H9 (cell line): ENCODE data around the gene FBRSL1. TPM values are rescaled to one million over a fixed set of nuclear protein-coding genes. Genes with fewer than 3 reads are reported as not detected.

Source experiments
- DNase-seq: peaks from one replicate; pipeline ENCODE4 v3.0.0-alpha.2; 2017
- H2AFZ ChIP-seq: one replicate; pipeline ENCODE4 v1.6.1; 2013; ENCODE audit warnings: mild to moderate bottlenecking, low read length, control low read depth, moderate library complexity
- H2AK5ac ChIP-seq: 2 replicates; pipeline ENCODE4 v1.6.1; 2013; ENCODE audit warnings: low read length, control low read depth, mixed read lengths; ENCODE audit not compliant: insufficient read length
- H2BK120ac ChIP-seq: one replicate; pipeline ENCODE4 v1.6.1; 2013; ENCODE audit warnings: low read depth, mild to moderate bottlenecking, low read length, control low read depth, inconsistent platforms; ENCODE audit not compliant: poor library complexity, severe bottlenecking
- H2BK12ac ChIP-seq: 2 replicates; pipeline ENCODE4 v1.6.1; 2013; ENCODE audit warnings: low read length, control low read depth, mixed read lengths, low read depth; ENCODE audit not compliant: insufficient read length
- H2BK15ac ChIP-seq: 2 replicates; pipeline ENCODE4 v1.6.1; 2013; ENCODE audit warnings: low read depth, low read length, control low read depth
- H2BK20ac ChIP-seq: one replicate; pipeline ENCODE4 v1.6.1; 2013; ENCODE audit warnings: low read depth, mild to moderate bottlenecking, low read length, control low read depth, inconsistent platforms; ENCODE audit not compliant: poor library complexity, severe bottlenecking
- H2BK5ac ChIP-seq: 2 replicates; pipeline ENCODE4 v1.6.1; 2013; ENCODE audit warnings: low read length, control low read depth, mixed read lengths; ENCODE audit not compliant: insufficient read length
- H3K14ac ChIP-seq: 2 replicates; pipeline ENCODE4 v1.6.1; 2013; ENCODE audit warnings: low read length, control low read depth; ENCODE audit not compliant: insufficient read depth
- H3K18ac ChIP-seq: 2 replicates; pipeline ENCODE4 v1.6.1; 2013; ENCODE audit warnings: low read depth, mild to moderate bottlenecking, mixed read lengths, low read length, control low read depth; ENCODE audit not compliant: insufficient read length
- H3K23ac ChIP-seq: 2 replicates; pipeline ENCODE4 v1.6.1; 2013; ENCODE audit warnings: low read length, control low read depth, mixed read lengths, low read depth; ENCODE audit not compliant: insufficient read length
- H3K23me2 ChIP-seq: 2 replicates; pipeline ENCODE4 v1.6.1; 2013; ENCODE audit warnings: low read depth, mild to moderate bottlenecking, mixed read lengths, low read length, control low read depth; ENCODE audit not compliant: insufficient read length, poor library complexity, severe bottlenecking
- H3K27ac ChIP-seq: 2 replicates; pipeline ENCODE4 v1.5.1; 2013; ENCODE audit warnings: low read length, control low read depth, mixed read lengths, low read depth; ENCODE audit not compliant: insufficient read length
- H3K27me3 ChIP-seq: 2 replicates; pipeline ENCODE4 v1.6.1; 2013; ENCODE audit warnings: low read length, control low read depth, inconsistent platforms; ENCODE audit not compliant: insufficient read depth
- H3K4ac ChIP-seq: 2 replicates; pipeline ENCODE4 v1.6.1; 2013; ENCODE audit warnings: low read depth, mild to moderate bottlenecking, control low read depth, inconsistent platforms, low read length, moderate library complexity
- H3K4me1 ChIP-seq: 2 replicates; pipeline ENCODE4 v1.6.1; 2013; ENCODE audit warnings: low read length, control low read depth, inconsistent platforms; ENCODE audit not compliant: insufficient read depth
- H3K4me2 ChIP-seq: 2 replicates; pipeline ENCODE4 v1.6.1; 2013; ENCODE audit warnings: low read length, control low read depth, mixed read lengths; ENCODE audit not compliant: insufficient read length, insufficient read depth
- H3K56ac ChIP-seq: 2 replicates; pipeline ENCODE4 v1.6.1; 2013; ENCODE audit warnings: low read depth, mild to moderate bottlenecking, mixed read lengths, low read length, control low read depth; ENCODE audit not compliant: insufficient read length
- H3K79me1 ChIP-seq: 2 replicates; pipeline ENCODE4 v1.6.1; 2013; ENCODE audit warnings: low read depth, mild to moderate bottlenecking, moderate library complexity, low read length, control low read depth, inconsistent platforms; ENCODE audit not compliant: insufficient read depth, poor library complexity, severe bottlenecking
- H3K79me2 ChIP-seq: 2 replicates; pipeline ENCODE4 v1.6.1; 2013; ENCODE audit warnings: low read length, control low read depth, inconsistent platforms; ENCODE audit not compliant: insufficient read depth
- H3K9ac ChIP-seq: 2 replicates; pipeline ENCODE4 v1.6.1; 2013; ENCODE audit warnings: low read length, control low read depth, mixed read lengths; ENCODE audit not compliant: insufficient read length; ENCODE audit errors: extremely low read depth
- H3K9me3 ChIP-seq: one replicate; pipeline ENCODE4 v1.6.1; 2013; ENCODE audit warnings: low read depth, low read length, inconsistent platforms; ENCODE audit not compliant: control insufficient read depth
- H3T11ph ChIP-seq: one replicate; pipeline ENCODE4 v1.6.1; 2013; ENCODE audit warnings: mild to moderate bottlenecking, low read length, control low read depth, inconsistent platforms
- H4K20me1 ChIP-seq: one replicate; pipeline ENCODE4 v1.6.1; 2013; ENCODE audit not compliant: control insufficient read depth, insufficient read length, insufficient read depth
- H4K5ac ChIP-seq: 2 replicates; pipeline ENCODE4 v1.6.1; 2013; ENCODE audit warnings: low read depth, mild to moderate bottlenecking, mixed read lengths, low read length, control low read depth; ENCODE audit not compliant: insufficient read length
- H4K8ac ChIP-seq: replicated peaks from 2 replicates; pipeline ENCODE4 v1.6.1; 2013; ENCODE audit warnings: low read length, control low read depth, mixed read lengths, low read depth; ENCODE audit not compliant: insufficient read length
- H4K91ac ChIP-seq: 2 replicates; pipeline ENCODE4 v1.6.1; 2013; ENCODE audit warnings: low read depth, mild to moderate bottlenecking, moderate library complexity, mixed read lengths, low read length, control low read depth; ENCODE audit not compliant: insufficient read length
- H3K27ac Mint-ChIP-seq, 3 experiments: 2 replicates in 2 of 3; 3 replicates in 1 of 3; pipeline ENCODE4 v1.8.0; 2020 to 2021; ENCODE audit warnings: mixed read lengths in 3 of 3, mild to moderate bottlenecking in 1 of 3, moderate library complexity in 1 of 3
- H3K27me3 Mint-ChIP-seq: 2 replicates; pipeline ENCODE4 v1.8.0; 2021; ENCODE audit warnings: low read depth, mild to moderate bottlenecking, moderate library complexity, mixed read lengths
- H3K36me3 Mint-ChIP-seq, 3 experiments: 2 replicates in 2 of 3; 3 replicates in 1 of 3; pipeline ENCODE4 v1.8.0; 2020 to 2021; ENCODE audit warnings: low read depth in 3 of 3, mixed read lengths in 3 of 3; ENCODE audit not compliant: insufficient read depth in 1 of 3
- H3K4me1 Mint-ChIP-seq, 2 experiments: 2 replicates each; pipeline ENCODE4 v1.8.0; 2020; ENCODE audit warnings: mixed read lengths in 2 of 2
- H3K4me3 Mint-ChIP-seq, 2 experiments: 2 replicates in 1 of 2; 3 replicates in 1 of 2; pipeline ENCODE4 v1.8.0; 2020 to 2021; ENCODE audit warnings: mild to moderate bottlenecking in 2 of 2, mixed read lengths in 2 of 2, moderate library complexity in 1 of 2
- H3K9me3 Mint-ChIP-seq, 2 experiments: 2 replicates in 1 of 2; 3 replicates in 1 of 2; pipeline ENCODE4 v1.8.0; 2020; ENCODE audit warnings: mild to moderate bottlenecking in 2 of 2, mixed read lengths in 2 of 2, moderate library complexity in 1 of 2
- WGBS: extraction: QIAGEN DNeasy Blood & Tissue Kit; methylation state at CpG from one replicate; pipeline ENCODE4 v1.1.7; 2013; ENCODE audit warnings: missing lambda C conversion rate, low lambda C conversion rate, mixed read lengths; ENCODE audit not compliant: insufficient read length; ENCODE audit errors: extremely low coverage; 5-methylcytosine and 5-hydroxymethylcytosine counted together
- total RNA-seq: library from RNA; stranded (reverse); gene quantifications from 2 replicates; pipeline ENCODE4 v1.2.1, GENCODE V29; 2021
- TF ChIP-seq, protein P1 (sequence below): fragments of 200-600 bp; sonication (generic); conservative IDR thresholded peaks from 3 replicates; pipeline ENCODE4 v1.8.0; 2021; ENCODE audit warnings: antibody characterized with exemption, mild to moderate bottlenecking

Gene FBRSL1
- total RNA-seq, 1 experiment from 2014 or later, result 90.8 TPM

DNA sequence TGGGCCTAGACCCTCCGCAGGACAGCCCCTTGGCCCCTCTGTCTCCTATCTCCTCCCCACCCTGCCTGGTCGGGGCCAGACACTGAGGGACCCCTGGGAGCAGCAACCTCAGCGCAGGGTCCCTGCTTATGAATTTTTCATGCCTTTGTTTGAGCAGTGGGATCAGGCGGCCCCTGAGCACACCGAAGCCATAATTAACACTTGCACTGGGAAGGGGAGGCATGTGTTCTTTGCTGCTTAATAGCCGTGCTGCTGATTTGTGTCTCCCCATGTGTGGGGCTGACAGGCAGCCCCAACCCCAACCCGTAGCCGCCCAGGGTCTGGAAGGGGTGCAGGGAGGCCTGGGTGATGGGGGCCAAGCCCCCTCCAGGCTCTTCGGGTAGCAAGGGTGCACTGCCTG, 52.7 kb downstream of the FBRSL1 start:
- Histone ChIP-seq H3K4me1 (no peaks in the 10 kb centered on the region), H2BK15ac (no peak overlapping the region), H3K18ac (no peak overlapping the region), H4K91ac (no peak overlapping the region), H2AFZ (no peak overlapping the region), H4K5ac (no peak overlapping the region), H2BK20ac (no peak overlapping the region), H4K8ac (no peak overlapping the region), H3K4me2 (no peak overlapping the region), H2BK5ac (no peak overlapping the region), H2AK5ac (no peak overlapping the region), H3K27ac (no peak overlapping the region), H4K20me1 (no peaks in the 10 kb centered on the region), H3K27me3 (peaks cover 40% of the 10 kb centered on the region; the same call in 1 of the 2 replicates), H3K23me2 (no peaks in the 10 kb centered on the region), H2BK120ac (no peak overlapping the region), H3K14ac (no peak overlapping the region), H3K23ac (no peak overlapping the region), H3K4ac (no peak overlapping the region), H3K79me1 (no peaks in the 10 kb centered on the region), H3K9ac (no peak overlapping the region), H2BK12ac (no peak overlapping the region), H3K79me2 (no peaks in the 10 kb centered on the region), H3T11ph (no peak overlapping the region), H3K56ac (no peak overlapping the region), H3K9me3 (no peaks in the 10 kb centered on the region)
- no peak for DNase-seq
- Mint-ChIP-seq H3K9me3 (peaks cover 0 to 1% of the 10 kb centered on the region in 2 experiments; a peak in 3 of 5 replicates), H3K27me3 (peaks cover 82% of the 10 kb centered on the region), H3K27ac (no peak overlapping the region), H3K36me3 (peaks cover 0 to under 1% (median 0%) of the 10 kb centered on the region in 3 experiments; a peak in 1 of 7 replicates), H3K4me3 (no peak overlapping the region), H3K4me1 (peaks cover 3% of the 10 kb centered on the region in 2 experiments)
- TF ChIP-seq, protein P1, sequence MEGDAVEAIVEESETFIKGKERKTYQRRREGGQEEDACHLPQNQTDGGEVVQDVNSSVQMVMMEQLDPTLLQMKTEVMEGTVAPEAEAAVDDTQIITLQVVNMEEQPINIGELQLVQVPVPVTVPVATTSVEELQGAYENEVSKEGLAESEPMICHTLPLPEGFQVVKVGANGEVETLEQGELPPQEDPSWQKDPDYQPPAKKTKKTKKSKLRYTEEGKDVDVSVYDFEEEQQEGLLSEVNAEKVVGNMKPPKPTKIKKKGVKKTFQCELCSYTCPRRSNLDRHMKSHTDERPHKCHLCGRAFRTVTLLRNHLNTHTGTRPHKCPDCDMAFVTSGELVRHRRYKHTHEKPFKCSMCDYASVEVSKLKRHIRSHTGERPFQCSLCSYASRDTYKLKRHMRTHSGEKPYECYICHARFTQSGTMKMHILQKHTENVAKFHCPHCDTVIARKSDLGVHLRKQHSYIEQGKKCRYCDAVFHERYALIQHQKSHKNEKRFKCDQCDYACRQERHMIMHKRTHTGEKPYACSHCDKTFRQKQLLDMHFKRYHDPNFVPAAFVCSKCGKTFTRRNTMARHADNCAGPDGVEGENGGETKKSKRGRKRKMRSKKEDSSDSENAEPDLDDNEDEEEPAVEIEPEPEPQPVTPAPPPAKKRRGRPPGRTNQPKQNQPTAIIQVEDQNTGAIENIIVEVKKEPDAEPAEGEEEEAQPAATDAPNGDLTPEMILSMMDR, result no peak
- WGBS, result no CpG with 5 or more reads among the region's 9 CpGs
